NB4 (cell line): ENCODE results near the gene ZNF219.

Experiments
- DNase-seq: peaks from one replicate; pipeline ENCODE4 v3.0.0; 2010; ENCODE audit warnings: low read depth
- H3K4me3 ChIP-seq: one replicate; pipeline ENCODE4 v1.5.1; 2011; ENCODE audit warnings: mild to moderate bottlenecking, low read depth, low read length, moderate library complexity
- MYC ChIP-seq: IDR thresholded peaks from 2 replicates; pipeline ENCODE4 v1.6.1; 2011; ENCODE audit warnings: low read depth, low read length
- POLR2A ChIP-seq: IDR thresholded peaks from 2 replicates; pipeline ENCODE4 v1.6.1; 2011; ENCODE audit warnings: mild to moderate bottlenecking; ENCODE audit not compliant: insufficient read length; ENCODE audit errors: extremely low read depth
- TF ChIP-seq, protein P1 (sequence below): IDR thresholded peaks from one replicate; pipeline ENCODE4 v1.5.1; 2012; ENCODE audit warnings: low read depth, low read length
- TF ChIP-seq, protein P2 (sequence below): IDR thresholded peaks from 2 replicates; pipeline ENCODE4 v1.6.1; 2011; ENCODE audit warnings: low read depth, low read length

The ZNF219 gene

DNA sequence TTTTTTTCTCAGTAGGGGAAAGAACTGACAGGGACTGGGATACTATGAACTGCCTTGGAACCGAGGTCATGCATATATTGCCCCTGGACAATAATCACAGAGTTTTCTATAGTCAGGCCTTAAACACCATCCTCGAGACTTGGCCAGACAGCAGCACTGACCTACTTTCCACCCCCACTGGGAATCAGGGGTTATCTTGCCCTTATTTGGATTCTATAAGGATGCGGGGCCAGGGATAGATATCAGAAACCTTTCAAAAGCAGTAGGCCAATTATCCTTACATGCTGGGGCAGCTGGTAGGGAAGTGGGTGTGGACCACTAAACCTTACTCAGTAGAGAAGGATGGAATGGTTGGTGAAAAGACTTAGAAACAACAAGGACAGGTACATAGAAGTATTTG is 2.0 kb downstream of the ZNF219 start:
- TF ChIP-seq, protein P1, sequence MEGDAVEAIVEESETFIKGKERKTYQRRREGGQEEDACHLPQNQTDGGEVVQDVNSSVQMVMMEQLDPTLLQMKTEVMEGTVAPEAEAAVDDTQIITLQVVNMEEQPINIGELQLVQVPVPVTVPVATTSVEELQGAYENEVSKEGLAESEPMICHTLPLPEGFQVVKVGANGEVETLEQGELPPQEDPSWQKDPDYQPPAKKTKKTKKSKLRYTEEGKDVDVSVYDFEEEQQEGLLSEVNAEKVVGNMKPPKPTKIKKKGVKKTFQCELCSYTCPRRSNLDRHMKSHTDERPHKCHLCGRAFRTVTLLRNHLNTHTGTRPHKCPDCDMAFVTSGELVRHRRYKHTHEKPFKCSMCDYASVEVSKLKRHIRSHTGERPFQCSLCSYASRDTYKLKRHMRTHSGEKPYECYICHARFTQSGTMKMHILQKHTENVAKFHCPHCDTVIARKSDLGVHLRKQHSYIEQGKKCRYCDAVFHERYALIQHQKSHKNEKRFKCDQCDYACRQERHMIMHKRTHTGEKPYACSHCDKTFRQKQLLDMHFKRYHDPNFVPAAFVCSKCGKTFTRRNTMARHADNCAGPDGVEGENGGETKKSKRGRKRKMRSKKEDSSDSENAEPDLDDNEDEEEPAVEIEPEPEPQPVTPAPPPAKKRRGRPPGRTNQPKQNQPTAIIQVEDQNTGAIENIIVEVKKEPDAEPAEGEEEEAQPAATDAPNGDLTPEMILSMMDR = no peak
- TF ChIP-seq, protein P2, sequence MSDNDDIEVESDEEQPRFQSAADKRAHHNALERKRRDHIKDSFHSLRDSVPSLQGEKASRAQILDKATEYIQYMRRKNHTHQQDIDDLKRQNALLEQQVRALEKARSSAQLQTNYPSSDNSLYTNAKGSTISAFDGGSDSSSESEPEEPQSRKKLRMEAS = no peak
- TF ChIP-seq POLR2A (no peak), MYC (no peak)
- no peak for DNase-seq
- H3K4me3 ChIP-seq = no peak overlapping the region

DNA sequence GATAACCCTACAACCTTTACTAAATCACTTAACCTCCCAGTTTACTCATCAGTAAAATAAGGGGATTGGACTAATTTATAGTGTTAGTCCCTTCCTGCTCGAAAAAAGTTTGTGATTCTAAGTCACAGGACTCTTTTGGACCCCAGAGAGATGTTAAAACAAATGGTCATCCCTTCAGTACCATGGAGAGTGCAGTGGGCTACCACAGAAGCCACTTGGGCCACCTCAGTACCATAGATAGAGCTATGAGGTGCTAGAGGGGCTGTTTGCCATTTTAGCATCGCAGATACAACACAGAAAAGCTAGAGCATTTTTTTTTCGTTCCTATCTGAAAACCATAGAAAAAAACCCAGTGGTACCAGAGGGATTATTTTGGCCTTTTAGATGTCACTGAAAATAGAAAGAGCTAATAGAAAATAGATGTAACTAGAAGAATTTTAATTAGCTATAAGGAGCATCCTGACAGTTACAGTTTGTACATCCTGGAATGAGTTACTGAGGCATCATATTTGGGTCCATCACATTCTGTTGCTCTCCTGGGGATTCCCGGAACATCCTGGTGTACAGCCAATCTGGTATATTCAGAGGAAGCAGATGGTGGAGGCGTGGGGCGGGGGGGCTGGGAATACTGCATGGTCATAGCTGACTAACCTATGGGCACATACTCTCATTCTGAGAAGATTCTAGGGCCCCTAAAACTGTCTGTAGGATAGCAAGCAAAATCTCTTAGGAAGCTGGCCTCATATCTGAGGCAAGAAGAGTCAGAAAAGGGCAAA is 2.8 kb downstream of the ZNF219 start:
- no peak for DNase-seq
- TF ChIP-seq, protein P2 = no peak
- TF ChIP-seq, protein P1 = no peak
- TF ChIP-seq POLR2A (no peak), MYC (no peak)
- no peak overlapping the region for H3K4me3 ChIP-seq

DNA sequence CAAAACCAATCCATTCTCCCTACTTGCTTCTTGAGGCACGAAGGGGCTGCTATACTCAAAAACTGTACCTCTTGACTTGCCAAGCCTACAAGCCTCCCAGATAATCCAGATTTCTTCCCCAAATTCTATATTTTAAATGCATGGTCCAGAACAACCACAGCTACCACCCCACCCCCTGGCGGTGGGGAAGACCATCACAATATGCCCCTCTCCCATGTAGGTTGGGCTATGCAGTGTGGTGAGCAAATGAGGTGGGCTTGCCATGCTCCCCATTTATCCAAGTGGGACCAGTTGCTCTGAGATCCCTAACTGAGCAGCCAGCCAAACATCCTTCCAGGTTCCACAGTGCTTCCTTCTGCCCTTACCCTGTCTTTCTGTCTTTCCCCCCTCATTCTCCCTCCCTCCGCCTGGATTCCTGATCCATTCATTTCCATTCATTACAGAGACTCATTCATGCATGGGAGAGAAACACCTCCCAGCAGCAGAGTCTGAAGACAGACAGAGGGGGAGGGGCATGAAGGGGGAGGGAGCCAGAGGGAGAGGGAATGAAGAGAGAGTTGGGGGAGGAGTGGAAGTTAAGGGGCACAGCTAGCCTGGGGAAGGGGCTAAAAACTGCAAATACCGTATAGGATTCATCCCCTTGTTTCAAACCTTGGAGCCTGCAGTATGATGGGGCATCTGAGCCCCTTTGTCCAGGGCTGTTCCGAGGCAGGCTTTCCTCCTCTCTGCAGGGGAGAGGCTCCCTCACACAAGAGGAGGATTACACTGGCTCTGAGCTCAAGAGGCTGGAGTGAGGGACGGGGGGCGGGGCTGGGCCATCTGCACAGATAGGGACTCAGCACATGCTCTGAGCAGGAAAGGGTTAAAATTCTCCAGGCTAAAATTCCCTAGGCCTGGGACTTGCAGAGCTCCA is 4.4 kb downstream of the ZNF219 start:
- TF ChIP-seq, protein P1 = no peak
- TF ChIP-seq POLR2A = no peak
- TF ChIP-seq, protein P2 = no peak
- no peak for TF ChIP-seq MYC
- H3K4me3 ChIP-seq = no peak overlapping the region
- no peak for DNase-seq

DNA sequence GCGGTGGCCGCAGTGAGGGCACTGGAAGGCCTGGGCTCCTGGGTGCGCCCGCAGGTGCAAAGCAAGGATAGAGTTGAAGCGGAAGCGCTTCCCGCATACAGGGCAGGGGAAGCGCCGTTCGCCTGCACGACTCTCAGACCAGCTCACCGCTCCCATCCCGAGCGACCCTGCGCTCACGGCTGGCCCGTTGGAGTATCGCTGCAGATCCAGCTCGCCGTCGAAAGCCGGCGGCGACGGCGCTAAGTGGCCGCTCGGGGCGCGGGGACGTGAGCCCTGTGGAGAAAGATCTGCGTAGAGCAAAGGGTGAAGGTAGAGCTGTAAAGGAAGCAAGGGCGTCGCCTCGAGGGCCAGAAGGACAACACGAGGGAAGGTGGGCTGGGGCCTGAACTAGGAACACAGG is 5.4 kb downstream of the ZNF219 start:
- DNase-seq = no peak
- no peak overlapping the region for H3K4me3 ChIP-seq
- TF ChIP-seq, protein P2 = no peak
- TF ChIP-seq MYC (no peak), POLR2A (no peak)
- TF ChIP-seq, protein P1 = no peak

DNA sequence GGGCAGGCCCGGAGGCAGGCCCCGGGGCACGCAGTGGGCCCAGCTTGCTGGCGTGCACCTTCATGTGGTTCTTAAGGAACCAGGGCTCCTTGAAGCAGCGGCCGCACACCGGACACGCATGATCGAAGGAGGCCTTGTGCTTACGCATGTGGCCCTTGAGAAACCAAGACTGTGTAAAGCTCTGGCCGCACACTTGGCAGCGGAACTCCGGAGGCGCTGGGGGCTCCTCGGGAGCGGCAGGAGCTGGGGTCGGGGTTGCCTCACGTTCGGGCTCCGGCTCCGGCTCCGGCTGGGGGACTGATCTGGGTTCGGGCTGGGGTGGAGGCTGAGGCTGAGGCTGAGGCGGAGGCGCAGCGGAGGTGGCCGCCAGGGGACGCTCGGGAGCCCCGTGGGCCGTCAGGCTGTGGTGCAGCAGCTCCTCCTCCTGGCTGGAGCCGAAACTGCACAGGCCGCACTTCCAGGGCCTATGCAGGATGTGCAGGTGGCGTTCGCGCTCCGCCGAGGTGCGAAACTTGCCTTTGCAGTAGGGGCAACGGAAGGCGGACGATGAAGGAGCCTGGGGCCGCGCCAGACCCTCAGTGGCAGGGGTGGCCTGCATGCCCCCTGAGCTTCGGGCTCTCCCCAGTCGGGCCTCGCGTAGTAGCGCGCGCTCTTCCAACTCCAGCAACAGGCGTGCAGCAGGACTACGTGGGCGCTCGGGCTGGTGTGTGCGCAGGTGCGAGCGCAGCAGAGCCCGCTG is 6.0 kb downstream of the ZNF219 start:
- TF ChIP-seq POLR2A = no peak
- TF ChIP-seq, protein P1 = peak; percentile 99
- DNase-seq = peak; percentile 77
- no peak overlapping the region for H3K4me3 ChIP-seq
